HEK293T (cell line): ENCODE data around the gene CALCOCO1.

Source experiments
- CTCF ChIA-PET: fragments of 350-600 bp; formaldehyde crosslinking; extraction: SDS; loops from one replicate; lab custom pipeline; 2021; ENCODE audit warnings: antibody characterized with exemption, inconsistent platforms; lab: Yijun Ruan, JAX
- POLR2A ChIA-PET: fragments of 350-600 bp; formaldehyde crosslinking; extraction: SDS; loops from one replicate; lab custom pipeline; 2020; ENCODE audit warnings: antibody characterized with exemption, inconsistent platforms; lab: Yijun Ruan, JAX
- DNase-seq: peaks from one replicate; pipeline ENCODE4 v3.0.0; 2012; ENCODE audit warnings: mixed read lengths; ENCODE audit errors: extremely low spot score
- ARNT ChIP-seq: fragments of 450-650 bp; IDR thresholded peaks from 2 replicates; pipeline ENCODE4 v1.6.1; 2017; ENCODE audit warnings: mild to moderate bottlenecking
- BHLHE40 ChIP-seq: fragments of 450-650 bp; IDR thresholded peaks from 2 replicates; pipeline ENCODE4 v1.6.1; 2016; ENCODE audit warnings: mild to moderate bottlenecking, moderate library complexity, borderline replicate concordance
- CTBP1 ChIP-seq: fragments of 450-650 bp; IDR thresholded peaks from 2 replicates; pipeline ENCODE4 v1.6.1; 2016; ENCODE audit warnings: borderline replicate concordance
- ELF4 ChIP-seq: fragments of 450-650 bp; IDR thresholded peaks from 2 replicates; pipeline ENCODE4 v1.6.1; 2017; ENCODE audit warnings: antibody characterized with exemption
- FOXA1 ChIP-seq: fragments of 450-650 bp; IDR thresholded peaks from 2 replicates; pipeline ENCODE4 v1.6.1; 2016; ENCODE audit warnings: mild to moderate bottlenecking
- FOXK2 ChIP-seq: fragments of 450-650 bp; IDR thresholded peaks from 2 replicates; pipeline ENCODE4 v1.6.1; 2016; ENCODE audit warnings: mild to moderate bottlenecking
- FOXM1 ChIP-seq: fragments of 450-650 bp; IDR thresholded peaks from 2 replicates; pipeline ENCODE4 v1.6.1; 2017; ENCODE audit warnings: mild to moderate bottlenecking, borderline replicate concordance
- HDGF ChIP-seq: fragments of 450-650 bp; IDR thresholded peaks from 2 replicates; pipeline ENCODE4 v1.6.1; 2017; ENCODE audit warnings: antibody characterized with exemption, borderline replicate concordance
- L3MBTL2 ChIP-seq: fragments of 450-650 bp; conservative IDR thresholded peaks from 2 replicates; pipeline ENCODE4 v1.6.1; 2016; ENCODE audit warnings: mild to moderate bottlenecking
- LEF1 ChIP-seq: fragments of 450-650 bp; IDR thresholded peaks from 2 replicates; pipeline ENCODE4 v1.6.1; 2017; ENCODE audit warnings: mild to moderate bottlenecking, borderline replicate concordance
- NFRKB ChIP-seq: fragments of 450-650 bp; IDR thresholded peaks from 2 replicates; pipeline ENCODE4 v1.6.1; 2016; ENCODE audit warnings: mild to moderate bottlenecking, moderate library complexity
- PKNOX1 ChIP-seq: fragments of 450-650 bp; IDR thresholded peaks from 2 replicates; pipeline ENCODE4 v1.6.1; 2016
- SP1 ChIP-seq: fragments of 450-650 bp; IDR thresholded peaks from 2 replicates; pipeline ENCODE4 v1.6.1; 2017
- SUZ12 ChIP-seq: fragments of 450-650 bp; IDR thresholded peaks from 2 replicates; pipeline ENCODE4 v1.6.1; 2016; ENCODE audit warnings: mild to moderate bottlenecking
- TARDBP ChIP-seq: fragments of 450-650 bp; IDR thresholded peaks from 2 replicates; pipeline ENCODE4 v1.6.1; 2016
- ZNF384 ChIP-seq: fragments of 450-650 bp; IDR thresholded peaks from 2 replicates; pipeline ENCODE4 v1.6.1; 2016

The CALCOCO1 gene

GRCh38 chr12:53754188-53754585 is 26.9 kb upstream of the CALCOCO1 start:
- no peak for DNase-seq
- TF ChIP-seq HDGF (no peak), TARDBP (no peak), BHLHE40 (no peak), PKNOX1 (no peak), FOXM1 (no peak), CTBP1 (no peak), ARNT (no peak), FOXK2 (no peak), ELF4 (no peak), SP1 (no peak), L3MBTL2 (no peak), FOXA1 (no peak), NFRKB (no peak), ZNF384 (no peak), LEF1 (no peak), SUZ12 (no peak)
- ChIA-PET POLR2A (no interaction called here), CTCF (no interaction called here)

GRCh38 chr12:53752621-53753020 is 25.4 kb upstream of the CALCOCO1 start:
- no peak for DNase-seq
- POLR2A ChIA-PET: interaction anchor here (0.9 kb wide), 1 partner anchor 75 kb away, joined by 3 read pairs; no protein-coding TSS in a partner anchor
- TF ChIP-seq HDGF: no peak
- TF ChIP-seq NFRKB: no peak
- no peak for TF ChIP-seq TARDBP
- no peak for TF ChIP-seq SP1
- TF ChIP-seq L3MBTL2: no peak
- no peak for TF ChIP-seq ELF4
- TF ChIP-seq ZNF384: no peak
- no peak for TF ChIP-seq FOXA1
- TF ChIP-seq BHLHE40: no peak
- no peak for TF ChIP-seq LEF1
- no peak for TF ChIP-seq PKNOX1
- CTCF ChIA-PET: interaction anchor here (1.6 to 2.5 kb wide), 2 partner anchors 10 to 19 kb away, joined by 3 to 7 read pairs; no protein-coding TSS in a partner anchor

- POLR2A ChIA-PET: interaction anchor here (0.6 to 0.9 kb wide), 2 partner anchors 19 to 75 kb away, joined by 3 read pairs; no protein-coding TSS in a partner anchor
- DNase-seq: no peak
- no peak for TF ChIP-seq BHLHE40
- TF ChIP-seq FOXM1: no peak
- TF ChIP-seq ARNT: no peak
- no peak for TF ChIP-seq TARDBP
- TF ChIP-seq L3MBTL2: no peak
- no peak for TF ChIP-seq SUZ12
- TF ChIP-seq PKNOX1: no peak
These were observed 24.9 kb upstream of the CALCOCO1 start for GRCh38 chr12:53752192-53752601.

GRCh38 chr12:53751336-53752191 is 24.3 kb upstream of the CALCOCO1 start, which contains the start of gene CISTR:
TSS of gene CISTR (minus strand) at chr12:53751979.
- TF ChIP-seq FOXM1: no peak
- TF ChIP-seq CTBP1: no peak
- TF ChIP-seq PKNOX1: no peak
- TF ChIP-seq BHLHE40: no peak
- TF ChIP-seq SP1: no peak
- TF ChIP-seq FOXA1: no peak
- no peak for TF ChIP-seq SUZ12
- no peak for TF ChIP-seq TARDBP
- no peak for TF ChIP-seq ARNT
- no peak for TF ChIP-seq LEF1
- no peak for TF ChIP-seq L3MBTL2
- no peak for TF ChIP-seq ZNF384
- TF ChIP-seq HDGF: no peak
- TF ChIP-seq NFRKB: no peak
- no peak for TF ChIP-seq FOXK2
- no peak for TF ChIP-seq ELF4
- no peak for DNase-seq
- ChIA-PET CTCF (interaction anchor here (0.5 to 2.5 kb wide), 4 partner anchors 8 to 418 kb away, joined by 3 to 7 read pairs (median 3); no protein-coding TSS in a partner anchor), POLR2A (interaction anchor here (0.6 to 0.9 kb wide), 2 partner anchors 18 to 74 kb away, joined by 3 read pairs; no protein-coding TSS in a partner anchor)

More at GRCh38 chr12:53752192-53752601, 24.9 kb upstream of the CALCOCO1 start:
- CTCF ChIA-PET: interaction anchor here (1.6 to 2.5 kb wide), 2 partner anchors 9 to 18 kb away, joined by 3 to 7 read pairs; no protein-coding TSS in a partner anchor

- DNase-seq: no peak
- CTCF ChIA-PET: interaction anchor here (0.5 to 1.5 kb wide), 2 partner anchors 49 to 419 kb away, joined by 3 read pairs; no protein-coding TSS in a partner anchor
- POLR2A ChIA-PET: no interaction called here
- no peak for TF ChIP-seq FOXK2
- TF ChIP-seq CTBP1: no peak
- TF ChIP-seq LEF1: no peak
- TF ChIP-seq PKNOX1: no peak
- TF ChIP-seq SUZ12: no peak
- TF ChIP-seq HDGF: no peak
- TF ChIP-seq L3MBTL2: no peak
- no peak for TF ChIP-seq SP1
- TF ChIP-seq ELF4: no peak
- no peak for TF ChIP-seq ARNT
- TF ChIP-seq TARDBP: no peak
- no peak for TF ChIP-seq FOXM1
- TF ChIP-seq NFRKB: no peak
- no peak for TF ChIP-seq FOXA1
- no peak for TF ChIP-seq BHLHE40
- TF ChIP-seq ZNF384: no peak
These were observed 23.6 kb upstream of the CALCOCO1 start for GRCh38 chr12:53750812-53751335.
